HCT116 (cell line): ENCODE measurements around the gene STAMBPL1. TPM values are rescaled to one million over a fixed set of nuclear protein-coding genes. Genes with fewer than 3 reads are reported as not detected.

Experiments
- ATAC-seq: fragments of 200-7000 bp; cut with Tn5 transposase; 2 replicates; pipeline ENCODE4 v1.9.1; 2020; ENCODE audit warnings: mild to moderate bottlenecking, moderate library complexity
- BruUV-seq: library from RNA; stranded (reverse); fragments of 400-500 nt; replicated peaks from 2 replicates; lab custom pipeline; 2021; lab: Mats Ljungman, UMichigan
- CTCF ChIA-PET: fragments of 300-600 bp; sonication (Branson Sonifier 250); formaldehyde crosslinking; loops from one replicate; lab custom pipeline; 2021; ENCODE audit warnings: antibody characterized with exemption; lab: Charles Lee
- POLR2A ChIA-PET: fragments of 300-600, 350-600 bp; sonication (Branson Sonifier 250); formaldehyde crosslinking; loops from one replicate; lab custom pipeline; 2021; ENCODE audit warnings: antibody characterized with exemption; lab: Charles Lee
- RAD21 ChIA-PET, 2 experiments: fragments of 300-600 bp; sonication (Branson Sonifier 250); formaldehyde crosslinking; loops; one replicate each; lab custom pipeline; 2023; ENCODE audit warnings: low total read pairs in 2 of 2; ENCODE audit not compliant: uncharacterized antibody in 2 of 2, unreplicated experiment in 2 of 2, low non-redundant PET in 1 of 2; lab: Charles Lee
- DNase-seq: peaks from one replicate; pipeline ENCODE4 v3.0.0-alpha.2; 2010; ENCODE audit warnings: low read depth, low spot score
- H2AFZ ChIP-seq: fragments of 200-600 bp; shearing (Covaris generic), sonication (generic); 2 replicates; pipeline ENCODE4 v1.6.1; 2017; ENCODE audit warnings: low read depth, mixed run types, mixed read lengths, antibody characterized with exemption, low read length; ENCODE audit not compliant: poor library complexity, severe bottlenecking
- H3K27ac ChIP-seq: 2 replicates; pipeline ENCODE4 v1.5.1; 2012; ENCODE audit warnings: low read depth, low read length
- H3K27me3 ChIP-seq: fragments of 200-600 bp; sonication (generic); 2 replicates; pipeline ENCODE4 v1.6.1; 2016; ENCODE audit warnings: mixed run types, low read length, mixed read lengths; ENCODE audit not compliant: insufficient read depth
- H3K36me3 ChIP-seq, 2 experiments: fragments of 200-500 bp in 1 of 2; fragments of 200-600 bp in 1 of 2; sonication (Bioruptor generic) in 1 of 2; sonication (generic) in 1 of 2; 2 replicates each; pipeline versions ENCODE4 v1.5.1 to v1.6.1; 2014 to 2016; ENCODE audit warnings: low read length in 2 of 2, inconsistent platforms in 1 of 2, mixed read lengths in 1 of 2, mixed run types in 1 of 2; ENCODE audit not compliant: insufficient read depth in 2 of 2, control insufficient read depth in 1 of 2
- H3K4me1 ChIP-seq, 2 experiments: fragments of 200-600 bp in 1 of 2; sonication (generic) in 1 of 2; 2 replicates each; pipeline versions ENCODE4 v1.5.1 to v1.6.1; 2012 to 2017; ENCODE audit warnings: low read length in 2 of 2, inconsistent platforms in 1 of 2, mild to moderate bottlenecking in 1 of 2, mixed read lengths in 1 of 2, mixed run types in 1 of 2, moderate library complexity in 1 of 2; ENCODE audit not compliant: insufficient read depth in 2 of 2, control insufficient read depth in 1 of 2
- H3K4me2 ChIP-seq: fragments of 200-600 bp; sonication (generic); 2 replicates; pipeline ENCODE4 v1.6.1; 2017; ENCODE audit warnings: mixed run types, low read length, mixed read lengths
- H3K4me3 ChIP-seq, 2 experiments: fragments of 200-600 bp in 1 of 2; sonication (generic) in 1 of 2; replicated peaks in 1 of 2; 2 replicates each; pipeline ENCODE4 v1.5.1; 2011 to 2016; ENCODE audit warnings: low read length in 2 of 2, control low read depth in 1 of 2, low read depth in 1 of 2, mild to moderate bottlenecking in 1 of 2, mixed read lengths in 1 of 2, mixed run types in 1 of 2
- H3K79me2 ChIP-seq: fragments of 200-600 bp; sonication (generic); 2 replicates; pipeline ENCODE4 v1.6.1; 2017; ENCODE audit warnings: mild to moderate bottlenecking, mixed run types, low read length, moderate library complexity, mixed read lengths; ENCODE audit not compliant: insufficient read depth
- H3K9ac ChIP-seq: fragments of 200-600 bp; sonication (generic); 2 replicates; pipeline ENCODE4 v1.6.1; 2016; ENCODE audit warnings: low read length, mixed read lengths
- H3K9me2 ChIP-seq: fragments of 200-600 bp; sonication (generic), shearing (Covaris generic); 2 replicates; pipeline ENCODE4 v1.6.1; 2017; ENCODE audit warnings: mixed run types, mild to moderate bottlenecking, moderate library complexity; ENCODE audit not compliant: insufficient read depth
- H3K9me3 ChIP-seq, 2 experiments: fragments of 200-500 bp in 1 of 2; fragments of 200-600 bp in 1 of 2; sonication (Bioruptor generic) in 1 of 2; sonication (generic) in 1 of 2; 2 replicates each; pipeline ENCODE4 v1.6.1; 2014 to 2017; ENCODE audit warnings: low read length in 2 of 2, mixed read lengths in 2 of 2, inconsistent platforms in 1 of 2, low read depth in 1 of 2, mild to moderate bottlenecking in 1 of 2, mixed run types in 1 of 2, moderate library complexity in 1 of 2; ENCODE audit not compliant: control insufficient read depth in 1 of 2, insufficient read depth in 1 of 2
- H4K20me1 ChIP-seq: fragments of 200-600 bp; sonication (generic), shearing (Covaris generic); 2 replicates; pipeline ENCODE4 v1.6.1; 2017; ENCODE audit warnings: mixed run types, mild to moderate bottlenecking, moderate library complexity; ENCODE audit not compliant: insufficient read depth
- CEBPB ChIP-seq: IDR thresholded peaks from 2 replicates; pipeline ENCODE4 v1.6.1; 2012; ENCODE audit warnings: low read depth
- EZH2 ChIP-seq: fragments of 200-600 bp; sonication (generic); IDR thresholded peaks from 2 replicates; pipeline ENCODE4 v1.6.1; 2017; ENCODE audit warnings: antibody characterized with exemption, mixed run types
- EZH2phosphoT487 ChIP-seq: fragments of 200-600 bp; IDR thresholded peaks from 2 replicates; pipeline ENCODE4 v1.6.1; 2018; ENCODE audit warnings: antibody characterized with exemption, borderline replicate concordance
- JUND ChIP-seq: IDR thresholded peaks from 2 replicates; pipeline ENCODE4 v1.6.1; 2012
- POLR2A ChIP-seq: IDR thresholded peaks from 2 replicates; pipeline ENCODE4 v1.7.0; 2011; ENCODE audit warnings: borderline replicate concordance; ENCODE audit not compliant: insufficient read depth, insufficient read length; ENCODE audit errors: extremely low read depth
- RAD21 ChIP-seq: IDR thresholded peaks from 2 replicates; pipeline ENCODE4 v1.6.1; 2012; ENCODE audit warnings: low read depth, mild to moderate bottlenecking
- SIN3A ChIP-seq: IDR thresholded peaks from 2 replicates; pipeline ENCODE4 v1.6.1; 2012; ENCODE audit warnings: low read depth
- SP1 ChIP-seq: IDR thresholded peaks from 2 replicates; pipeline ENCODE4 v1.6.1; 2012; ENCODE audit warnings: low read depth
- YY1 ChIP-seq: IDR thresholded peaks from 2 replicates; pipeline ENCODE4 v1.6.1; 2011; ENCODE audit warnings: low read length, low read depth, moderate library complexity, mild to moderate bottlenecking; ENCODE audit not compliant: insufficient replicate concordance; ENCODE audit errors: extremely low read depth
- intact Hi-C: fragments of 100-400 bp; cut with micrococcal nuclease; formaldehyde crosslinking; loops from 2 replicates; pipeline ENCODE4 v1.10.0; 2022
- total RNA-seq: library from RNA; stranded (reverse); gene quantifications from one replicate; pipeline ENCODE4 v1.2.1, GENCODE V29; 2021; ENCODE audit not compliant: unreplicated experiment
- TF ChIP-seq, protein P1 (sequence below), 3 experiments: fragments of 200-600 bp in 1 of 3; sonication (generic) in 1 of 3; IDR thresholded peaks in 2 of 3; conservative IDR thresholded peaks in 1 of 3; 2 replicates each; pipeline ENCODE4 v1.5.1; 2012 to 2017; ENCODE audit warnings: low read depth in 2 of 3, low read length in 2 of 3, antibody characterized with exemption in 1 of 3, borderline replicate concordance in 1 of 3, control low read depth in 1 of 3, mild to moderate bottlenecking in 1 of 3, mixed read lengths in 1 of 3, mixed run types in 1 of 3, moderate library complexity in 1 of 3; ENCODE audit not compliant: insufficient read depth in 1 of 3
- TF ChIP-seq, protein P2 (sequence below): IDR thresholded peaks from 2 replicates; pipeline ENCODE4 v1.6.1; 2011; ENCODE audit warnings: mild to moderate bottlenecking, low read length, moderate library complexity; ENCODE audit not compliant: insufficient replicate concordance; ENCODE audit errors: extremely low read depth
- TF ChIP-seq, protein P3 (sequence below): IDR thresholded peaks from 2 replicates; pipeline ENCODE4 v1.6.1; 2012

STAMBPL1 gene
- total RNA-seq, 1 experiment from 2014 or later, result 11.0 TPM

DNA sequence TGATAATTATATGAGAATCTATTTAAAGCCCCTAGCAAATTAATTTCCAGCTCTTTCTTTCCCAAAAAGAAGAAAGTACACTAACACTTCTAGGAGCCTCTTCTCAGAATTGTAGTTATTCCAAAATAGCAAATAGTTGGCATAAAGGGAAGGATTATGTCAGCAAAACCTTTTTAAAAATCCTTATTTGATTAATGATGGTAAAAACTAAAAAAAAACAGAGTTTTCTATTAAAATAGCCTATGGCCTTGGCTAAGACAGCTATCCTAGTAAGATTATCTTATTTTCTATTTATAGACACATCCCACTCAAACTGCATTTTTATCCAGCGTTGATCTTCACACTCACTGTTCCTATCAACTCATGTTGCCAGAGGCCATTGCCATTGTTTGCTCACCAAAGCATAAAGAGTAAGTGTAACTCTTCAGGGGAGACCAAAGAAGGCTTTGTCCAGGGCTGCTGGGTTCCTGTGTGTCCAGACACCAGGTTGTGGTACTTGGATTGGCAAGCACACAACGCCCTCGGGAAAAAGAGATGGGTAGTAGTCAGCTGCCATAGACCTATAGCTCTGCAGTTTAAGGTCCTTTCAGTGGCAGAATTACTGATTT is 41.0 kb downstream of the STAMBPL1 start:
- 0 out of 4 replicates have a peak, but pooled peaks cover 0 to 5% of the 10 kb centered on the region in 2 experiments for H3K36me3 ChIP-seq
- ATAC-seq, result no peak
- H4K20me1 ChIP-seq, result no peaks in the 10 kb centered on the region
- RAD21 ChIA-PET, result no interaction called here
- intact Hi-C loops, result no loop called here
- H3K27ac ChIP-seq, result no peak overlapping the region
- no peak overlapping the region for H2AFZ ChIP-seq
- POLR2A ChIA-PET, result no interaction called here
- H3K4me1 ChIP-seq, result no peaks in the 10 kb centered on the region
- no peak overlapping the region for H3K9ac ChIP-seq
- CTCF ChIA-PET, result interaction anchor here (1.3 to 3.5 kb wide), 2 partner anchors 12 to 66 kb away, joined by 5 to 12 read pairs; no protein-coding TSS in a partner anchor
- TF ChIP-seq SIN3A (no peak), SP1 (no peak), CEBPB (no peak), EZH2 (no peak), YY1 (no peak), EZH2phosphoT487 (no peak)
- no peaks in the 10 kb centered on the region for H3K9me2 ChIP-seq
- no peaks in the 10 kb centered on the region for H3K27me3 ChIP-seq
- H3K4me3 ChIP-seq, result no peak overlapping the region
- no TSS peak for BruUV-seq
- no peak for DNase-seq
- no peaks in the 10 kb centered on the region for H3K79me2 ChIP-seq
- no peaks in the 10 kb centered on the region for H3K9me3 ChIP-seq
- H3K4me2 ChIP-seq, result no peak overlapping the region

DNA sequence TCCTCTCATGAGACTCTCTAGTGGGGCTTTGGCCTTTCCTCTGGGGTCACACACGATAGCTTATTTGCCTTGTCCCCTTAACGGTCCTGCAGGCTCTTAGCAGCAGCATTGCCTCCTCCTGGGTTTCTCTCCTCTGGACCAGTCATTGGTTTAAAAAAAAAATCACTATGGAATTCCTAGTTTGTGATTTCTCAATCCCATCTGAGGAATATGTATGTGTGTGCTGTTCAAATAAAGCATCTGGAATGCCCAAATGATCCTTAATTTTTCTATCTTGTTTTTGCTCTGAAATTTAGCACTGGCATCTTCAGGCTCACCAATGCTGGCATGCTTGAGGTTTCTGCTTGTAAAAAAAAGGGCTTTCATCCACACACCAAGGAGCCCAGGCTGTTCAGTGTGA is 42.0 kb downstream of the STAMBPL1 start:
- intact Hi-C loops, result no loop called here
- RAD21 ChIA-PET, result no interaction called here
- BruUV-seq, result no TSS peak
- CTCF ChIA-PET, result interaction anchor here (3.5 kb wide), 1 partner anchor 11 kb away, joined by 12 read pairs; no protein-coding TSS in a partner anchor
- H3K27me3 ChIP-seq, result no peaks in the 10 kb centered on the region
- POLR2A ChIA-PET, result no interaction called here
- TF ChIP-seq POLR2A, result no peak
- TF ChIP-seq, protein P1, sequence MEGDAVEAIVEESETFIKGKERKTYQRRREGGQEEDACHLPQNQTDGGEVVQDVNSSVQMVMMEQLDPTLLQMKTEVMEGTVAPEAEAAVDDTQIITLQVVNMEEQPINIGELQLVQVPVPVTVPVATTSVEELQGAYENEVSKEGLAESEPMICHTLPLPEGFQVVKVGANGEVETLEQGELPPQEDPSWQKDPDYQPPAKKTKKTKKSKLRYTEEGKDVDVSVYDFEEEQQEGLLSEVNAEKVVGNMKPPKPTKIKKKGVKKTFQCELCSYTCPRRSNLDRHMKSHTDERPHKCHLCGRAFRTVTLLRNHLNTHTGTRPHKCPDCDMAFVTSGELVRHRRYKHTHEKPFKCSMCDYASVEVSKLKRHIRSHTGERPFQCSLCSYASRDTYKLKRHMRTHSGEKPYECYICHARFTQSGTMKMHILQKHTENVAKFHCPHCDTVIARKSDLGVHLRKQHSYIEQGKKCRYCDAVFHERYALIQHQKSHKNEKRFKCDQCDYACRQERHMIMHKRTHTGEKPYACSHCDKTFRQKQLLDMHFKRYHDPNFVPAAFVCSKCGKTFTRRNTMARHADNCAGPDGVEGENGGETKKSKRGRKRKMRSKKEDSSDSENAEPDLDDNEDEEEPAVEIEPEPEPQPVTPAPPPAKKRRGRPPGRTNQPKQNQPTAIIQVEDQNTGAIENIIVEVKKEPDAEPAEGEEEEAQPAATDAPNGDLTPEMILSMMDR (IDR thresholded peaks at IDR 0.05 in 2 of 3, conservative IDR thresholded peaks at IDR 0.05 in 1 of 3; ENCODE audit: borderline replicate concordance in 1 of 3, insufficient read depth in 1 of 3, low read depth in 2 of 3, low read length in 2 of 3), result no peak
- TF ChIP-seq RAD21, result no peak
- TF ChIP-seq YY1, result no peak
- TF ChIP-seq, protein P2, sequence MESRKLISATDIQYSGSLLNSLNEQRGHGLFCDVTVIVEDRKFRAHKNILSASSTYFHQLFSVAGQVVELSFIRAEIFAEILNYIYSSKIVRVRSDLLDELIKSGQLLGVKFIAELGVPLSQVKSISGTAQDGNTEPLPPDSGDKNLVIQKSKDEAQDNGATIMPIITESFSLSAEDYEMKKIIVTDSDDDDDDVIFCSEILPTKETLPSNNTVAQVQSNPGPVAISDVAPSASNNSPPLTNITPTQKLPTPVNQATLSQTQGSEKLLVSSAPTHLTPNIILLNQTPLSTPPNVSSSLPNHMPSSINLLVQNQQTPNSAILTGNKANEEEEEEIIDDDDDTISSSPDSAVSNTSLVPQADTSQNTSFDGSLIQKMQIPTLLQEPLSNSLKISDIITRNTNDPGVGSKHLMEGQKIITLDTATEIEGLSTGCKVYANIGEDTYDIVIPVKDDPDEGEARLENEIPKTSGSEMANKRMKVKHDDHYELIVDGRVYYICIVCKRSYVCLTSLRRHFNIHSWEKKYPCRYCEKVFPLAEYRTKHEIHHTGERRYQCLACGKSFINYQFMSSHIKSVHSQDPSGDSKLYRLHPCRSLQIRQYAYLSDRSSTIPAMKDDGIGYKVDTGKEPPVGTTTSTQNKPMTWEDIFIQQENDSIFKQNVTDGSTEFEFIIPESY, result no peak
- no peak for TF ChIP-seq JUND
- TF ChIP-seq, protein P3, sequence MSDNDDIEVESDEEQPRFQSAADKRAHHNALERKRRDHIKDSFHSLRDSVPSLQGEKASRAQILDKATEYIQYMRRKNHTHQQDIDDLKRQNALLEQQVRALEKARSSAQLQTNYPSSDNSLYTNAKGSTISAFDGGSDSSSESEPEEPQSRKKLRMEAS, result no peak
- H2AFZ ChIP-seq, result no peak overlapping the region
- H3K9ac ChIP-seq, result no peak overlapping the region
- no peak overlapping the region for H3K4me3 ChIP-seq
- no peaks in the 10 kb centered on the region for H3K9me3 ChIP-seq
- no peak for ATAC-seq
- no peak overlapping the region for H3K4me2 ChIP-seq
- H3K9me2 ChIP-seq, result no peaks in the 10 kb centered on the region
- H4K20me1 ChIP-seq, result no peaks in the 10 kb centered on the region
- 0 out of 4 replicates have a peak, but pooled peaks cover 0 to 5% of the 10 kb centered on the region in 2 experiments for H3K36me3 ChIP-seq
- H3K79me2 ChIP-seq, result no peaks in the 10 kb centered on the region
- H3K27ac ChIP-seq, result no peak overlapping the region
- no peak for DNase-seq
- no peaks in the 10 kb centered on the region for H3K4me1 ChIP-seq
